Epidermal melanocyte (primary cell): Measurements from ENCODE around the gene OR6Q1.
"Not testable (repeated sequence)": the region's sequence is repeated elsewhere in the genome, so short reads cannot be mapped to it uniquely, and the experiment has no call there.

ENCODE experiments used
- DNase-seq: peaks from one replicate; pipeline ENCODE4 v3.0.0; 2011; ENCODE audit warnings: low spot score; ENCODE audit not compliant: insufficient read length

The OR6Q1 gene, protein sequence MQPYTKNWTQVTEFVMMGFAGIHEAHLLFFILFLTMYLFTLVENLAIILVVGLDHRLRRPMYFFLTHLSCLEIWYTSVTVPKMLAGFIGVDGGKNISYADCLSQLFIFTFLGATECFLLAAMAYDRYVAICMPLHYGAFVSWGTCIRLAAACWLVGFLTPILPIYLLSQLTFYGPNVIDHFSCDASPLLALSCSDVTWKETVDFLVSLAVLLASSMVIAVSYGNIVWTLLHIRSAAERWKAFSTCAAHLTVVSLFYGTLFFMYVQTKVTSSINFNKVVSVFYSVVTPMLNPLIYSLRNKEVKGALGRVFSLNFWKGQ

DNA sequence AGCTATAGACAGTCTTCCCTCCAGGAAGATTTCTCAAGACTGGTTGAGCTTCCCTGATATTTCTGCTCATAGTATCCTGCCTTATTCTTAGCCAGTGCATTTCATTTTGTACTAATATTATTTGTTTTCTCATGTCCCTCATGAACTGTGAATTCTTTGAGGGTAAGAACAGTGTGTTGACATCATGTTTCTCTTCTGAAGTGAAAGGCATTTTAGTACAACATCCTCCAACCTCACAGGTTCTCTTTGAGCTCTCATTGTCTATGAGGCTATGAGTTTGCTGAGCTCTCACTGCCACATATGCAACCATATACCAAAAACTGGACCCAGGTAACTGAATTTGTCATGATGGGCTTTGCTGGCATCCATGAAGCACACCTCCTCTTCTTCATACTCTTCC, at the start of gene OR6Q1:
Gene OR6Q1 (plus strand): TSS at position 301 of the 400 bp plus-strand sequence. CDS start 0 bp downstream, at position 301.
- DNase-seq, result no peak

DNA sequence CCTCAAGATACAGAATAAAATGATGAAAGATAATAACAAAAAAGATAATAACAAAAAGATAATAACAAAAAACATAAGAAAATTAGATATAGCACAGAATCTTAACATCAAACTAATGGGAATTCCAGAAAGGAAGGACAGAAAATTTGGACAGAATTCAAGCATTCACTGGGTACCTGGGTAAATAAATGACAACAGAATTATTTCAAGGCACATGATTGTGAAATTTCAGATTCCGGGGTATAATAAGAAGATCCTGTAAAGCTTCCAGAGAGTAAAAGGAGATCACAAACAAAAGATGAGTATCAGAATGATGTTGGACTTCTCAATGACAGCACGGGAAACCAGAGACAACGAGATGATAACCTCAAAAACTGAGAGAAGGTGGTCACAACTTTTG, 49.2 kb upstream of the OR6Q1 start:
- no peak for DNase-seq

DNA sequence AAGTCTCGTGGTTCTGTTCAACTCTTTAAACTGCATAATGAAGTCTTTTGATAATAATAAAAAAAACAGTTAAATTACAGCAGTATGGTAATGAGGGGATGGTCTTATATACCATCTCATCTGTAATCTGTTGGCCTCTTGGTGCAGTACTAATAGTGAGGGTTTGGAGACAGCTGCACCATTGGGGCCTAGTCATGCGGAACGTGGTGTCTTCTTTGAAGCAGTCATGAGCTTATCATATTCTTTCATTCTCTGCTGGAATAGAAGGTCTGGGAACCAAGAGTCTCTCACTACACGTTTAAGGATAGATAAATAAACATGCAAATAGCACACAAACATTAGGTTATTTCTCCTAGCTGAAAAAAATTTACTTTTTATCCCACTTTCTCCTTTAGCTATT, 48.0 kb upstream of the OR6Q1 start:
- DNase-seq, result no peak

DNA sequence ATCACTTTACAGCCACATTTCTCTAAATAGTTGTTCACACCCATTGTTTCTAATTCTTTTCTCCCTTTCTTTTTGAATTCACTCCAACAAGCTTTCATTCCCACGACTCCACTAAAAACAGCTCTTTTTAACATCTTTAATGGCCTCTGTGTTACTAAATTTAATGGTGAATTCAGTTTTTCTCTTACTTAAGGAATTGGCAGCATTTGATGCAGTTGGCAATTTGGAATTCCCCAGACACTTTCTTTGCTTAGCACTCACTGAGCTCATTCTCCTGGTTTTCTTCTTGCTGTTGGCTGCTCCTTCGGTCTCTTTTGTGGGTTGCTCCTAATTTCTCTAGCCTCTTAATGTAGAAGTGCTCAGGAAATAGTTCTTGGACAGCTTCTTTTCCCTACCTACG, 47.6 kb upstream of the OR6Q1 start:
- DNase-seq, result no peak

DNA sequence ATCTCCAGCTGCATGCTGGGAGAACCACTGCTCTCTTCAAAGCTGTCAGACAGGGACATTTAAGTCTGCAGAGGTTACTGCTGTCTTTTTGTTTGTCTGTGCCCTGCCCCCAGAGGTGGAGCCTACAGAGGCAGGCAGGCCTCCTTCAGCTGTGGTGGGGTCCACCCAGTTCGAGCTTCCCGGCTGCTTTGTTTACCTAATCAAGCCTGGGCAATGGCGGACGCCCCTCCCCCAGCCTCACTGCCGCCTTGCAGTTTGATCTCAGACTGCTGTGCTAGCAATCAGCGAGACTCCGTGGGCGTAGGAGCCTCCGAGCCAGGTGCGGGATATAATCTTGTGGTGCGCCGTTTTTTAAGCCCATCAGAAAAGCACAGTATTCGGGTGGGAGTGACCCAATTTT, 31.2 kb upstream of the OR6Q1 start:
- not testable (repeated sequence) for DNase-seq

DNA sequence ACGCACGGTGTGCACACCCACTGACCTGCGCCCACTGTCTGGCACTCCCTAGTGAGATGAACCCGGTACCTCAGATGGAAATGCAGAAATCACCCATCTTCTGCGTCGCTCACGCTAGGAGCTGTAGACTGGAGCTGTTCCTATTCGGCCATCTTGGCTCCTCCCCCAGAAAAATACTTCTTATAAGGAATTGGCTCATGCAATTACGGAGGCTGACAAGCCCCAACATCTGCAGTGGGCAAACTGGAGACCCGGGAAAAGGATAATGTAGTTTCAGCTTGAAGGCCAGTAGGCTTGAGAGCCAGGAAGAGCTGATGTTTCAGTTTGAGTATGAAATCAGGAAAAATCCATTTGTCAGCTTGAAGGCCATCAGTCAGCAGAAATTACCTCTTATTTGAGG, 30.7 kb upstream of the OR6Q1 start:
- not testable (repeated sequence) for DNase-seq

DNA sequence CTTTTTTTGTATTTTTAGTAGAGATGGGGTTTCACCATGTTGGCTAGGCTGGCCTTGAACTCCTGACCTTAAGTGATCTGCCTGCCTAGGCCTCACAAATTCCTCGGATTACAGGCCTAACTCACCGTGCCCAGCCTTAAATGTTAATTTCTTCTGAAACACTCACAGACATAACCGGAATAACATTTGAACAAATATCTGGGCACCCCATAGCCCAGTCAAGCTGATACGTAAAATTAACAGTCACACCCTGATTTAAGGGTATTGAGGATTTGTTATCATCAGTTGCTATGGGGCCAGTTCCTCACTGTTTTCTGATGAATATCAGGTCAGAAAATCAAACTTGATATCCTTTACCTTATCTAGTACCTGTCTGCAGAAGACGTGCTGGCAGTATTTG, 30.1 kb upstream of the OR6Q1 start:
- no peak for DNase-seq

DNA sequence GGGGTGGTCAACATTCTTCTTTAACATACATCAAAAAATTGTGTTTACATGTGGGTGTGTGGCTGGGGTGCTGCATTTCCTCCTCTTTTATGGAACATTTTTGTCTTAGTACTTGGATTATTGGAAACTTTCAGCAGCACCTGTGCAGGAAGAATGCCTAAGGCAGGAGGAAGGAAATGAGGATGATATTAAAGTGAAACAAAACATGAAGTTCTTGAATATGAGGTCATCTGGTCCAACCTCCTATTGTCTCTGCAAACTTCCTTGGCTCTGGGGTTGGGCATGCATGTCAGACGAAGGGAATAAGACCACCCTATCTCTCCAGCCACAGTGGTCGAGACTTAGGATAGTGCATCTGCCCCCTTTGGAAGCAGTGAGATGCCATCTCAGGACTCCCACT, 27.7 kb upstream of the OR6Q1 start:
- DNase-seq, result no peak

DNA sequence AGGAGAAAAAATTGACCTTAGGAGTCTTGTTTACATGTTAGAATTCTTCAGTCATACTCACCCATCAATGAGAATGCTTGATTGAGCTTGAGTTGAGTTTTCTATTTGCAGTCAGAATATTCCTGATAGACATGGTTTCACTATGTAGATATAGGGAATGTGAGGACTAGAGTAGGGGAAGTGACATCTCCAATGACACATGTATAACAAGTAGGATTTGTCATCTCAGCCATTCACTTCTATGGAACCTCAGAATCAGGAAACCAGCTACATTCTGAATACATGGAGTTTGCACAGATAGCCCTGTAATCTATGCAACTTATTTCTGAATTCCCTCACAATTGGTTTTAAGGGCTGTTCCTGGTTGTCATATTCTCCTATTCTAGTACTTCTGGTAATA, 27.2 kb upstream of the OR6Q1 start:
- no peak for DNase-seq

DNA sequence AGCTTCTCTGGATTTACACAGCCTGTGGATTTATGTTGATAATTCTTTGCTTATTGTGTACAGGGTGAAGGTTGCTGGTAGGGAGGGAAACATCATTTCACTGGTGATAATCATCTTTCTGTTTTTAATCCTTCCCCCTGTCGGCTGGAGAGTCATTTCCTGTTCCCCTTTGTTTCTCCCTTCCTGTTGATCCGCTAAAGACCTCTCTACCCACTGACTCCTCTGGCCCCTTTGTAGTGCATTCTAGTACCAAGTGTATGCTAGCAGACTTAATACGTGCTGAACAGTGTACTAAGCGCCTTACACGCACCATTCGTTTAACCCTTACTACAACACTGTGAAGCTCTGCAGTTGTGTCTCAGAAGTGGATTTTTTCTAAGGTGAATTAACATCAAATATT, 26.1 kb upstream of the OR6Q1 start:
- no peak for DNase-seq

DNA sequence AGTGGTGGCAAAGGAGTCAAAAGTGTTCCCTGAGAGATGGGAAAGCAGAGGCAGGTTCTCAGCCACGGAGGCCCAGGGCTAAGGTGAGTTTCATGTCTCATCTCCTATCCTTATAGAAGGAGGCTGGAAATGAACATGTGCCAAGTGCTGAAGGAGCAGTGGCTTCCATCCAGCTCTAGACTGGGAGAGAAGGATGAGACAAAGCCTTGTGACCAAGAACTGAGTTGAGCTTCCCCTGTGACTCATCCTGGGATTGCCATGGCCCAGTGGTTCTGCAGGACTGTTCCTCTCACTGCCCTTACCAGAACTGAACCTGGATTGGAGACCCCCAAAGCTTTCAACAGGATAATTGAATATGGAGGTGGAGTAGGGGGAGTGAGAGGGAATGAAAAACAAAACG, 23.8 kb upstream of the OR6Q1 start:
- no peak for DNase-seq

DNA sequence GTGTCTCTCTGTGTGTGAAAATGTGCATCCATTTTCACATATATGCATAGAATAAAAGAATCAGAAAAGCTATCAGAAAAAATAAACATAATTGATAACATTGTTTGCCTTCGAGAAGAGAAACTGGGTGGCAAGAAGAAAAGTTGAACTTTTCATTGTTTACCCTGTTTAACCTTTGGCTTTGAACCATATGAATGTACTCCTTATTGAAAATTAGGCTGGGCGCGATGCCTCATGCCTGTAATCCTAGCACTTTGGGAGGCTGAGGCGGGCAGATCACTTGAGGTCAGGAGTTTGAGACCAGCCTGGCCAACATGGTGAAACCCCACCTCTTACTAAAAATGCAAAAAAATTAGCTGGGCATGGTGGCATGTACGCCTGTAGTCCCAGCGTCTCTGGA, 19.0 kb upstream of the OR6Q1 start:
- DNase-seq, result no peak

DNA sequence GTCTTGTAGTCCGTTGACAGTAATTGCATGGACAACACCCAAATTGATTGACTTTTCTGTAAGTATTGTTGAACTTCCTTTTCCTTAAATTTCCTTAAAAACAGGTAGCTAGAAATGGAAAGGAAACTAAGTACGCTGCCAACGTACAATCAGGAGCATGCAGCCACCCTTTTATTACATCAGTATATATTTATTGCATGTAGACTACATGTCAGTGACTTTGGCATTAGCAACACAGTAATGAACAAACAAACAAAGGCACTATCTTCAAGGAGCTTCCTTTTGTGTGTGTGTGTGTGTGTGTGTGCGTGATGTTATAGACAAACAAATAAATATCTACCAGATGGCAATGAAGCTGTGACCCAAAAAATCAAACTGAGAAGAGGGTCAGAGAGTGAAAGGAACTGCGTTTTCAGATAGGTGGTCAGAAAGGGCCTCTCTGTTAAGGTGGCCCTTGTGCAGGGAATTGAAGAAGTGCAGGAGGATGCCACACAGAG, 7.3 kb upstream of the OR6Q1 start, which contains the start of gene OR9Q1:
Gene OR9Q1 (plus strand): TSS at position 447 of the 497 bp plus-strand sequence. CDS start 155,564 bp downstream, outside the sequence.
- no peak for DNase-seq

DNA sequence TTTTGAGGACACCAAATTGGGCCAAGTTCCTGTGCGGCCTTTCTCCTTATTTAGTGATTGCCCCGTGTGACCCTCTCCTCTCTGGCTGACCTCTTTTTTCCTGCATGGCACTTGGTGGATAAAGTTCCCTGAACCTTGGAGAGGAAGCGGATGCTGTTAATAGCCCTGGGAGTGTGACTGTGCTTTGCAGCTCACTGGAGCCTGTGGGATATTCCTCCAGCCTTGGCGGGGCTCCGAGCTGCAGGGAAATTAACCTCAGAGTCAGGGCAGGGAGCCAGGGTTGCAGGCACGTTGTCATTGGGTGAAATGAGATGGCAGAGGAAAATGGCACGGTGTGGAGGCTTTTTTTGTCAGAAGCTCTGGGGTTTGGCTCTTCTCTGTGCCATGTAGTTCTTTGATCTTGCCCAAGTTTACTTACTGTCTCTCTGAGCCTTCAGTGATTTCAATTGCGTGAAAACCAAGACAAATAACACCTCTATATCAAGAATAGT, 6.1 kb upstream of the OR6Q1 start:
- DNase-seq, result no peak

DNA sequence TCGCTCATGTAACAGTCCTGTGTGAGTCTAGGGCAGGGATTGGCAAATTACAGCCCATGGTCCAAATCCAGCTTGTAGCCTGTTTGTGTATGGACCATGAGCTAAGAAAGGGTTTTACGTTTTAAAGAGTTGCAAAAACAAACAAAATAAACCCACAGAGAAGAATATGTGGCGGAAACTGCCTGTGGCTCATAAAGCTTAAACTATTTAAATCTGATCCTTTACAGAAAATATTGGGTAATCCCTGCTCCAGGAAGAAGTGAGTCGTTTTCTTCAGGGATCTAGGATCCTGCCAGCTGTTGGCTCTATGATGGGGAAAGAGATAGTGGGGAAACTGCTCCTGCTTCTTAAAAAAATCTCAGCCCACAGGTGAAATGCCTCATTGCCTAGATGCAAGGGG, 3.4 kb upstream of the OR6Q1 start:
- DNase-seq, result no peak

DNA sequence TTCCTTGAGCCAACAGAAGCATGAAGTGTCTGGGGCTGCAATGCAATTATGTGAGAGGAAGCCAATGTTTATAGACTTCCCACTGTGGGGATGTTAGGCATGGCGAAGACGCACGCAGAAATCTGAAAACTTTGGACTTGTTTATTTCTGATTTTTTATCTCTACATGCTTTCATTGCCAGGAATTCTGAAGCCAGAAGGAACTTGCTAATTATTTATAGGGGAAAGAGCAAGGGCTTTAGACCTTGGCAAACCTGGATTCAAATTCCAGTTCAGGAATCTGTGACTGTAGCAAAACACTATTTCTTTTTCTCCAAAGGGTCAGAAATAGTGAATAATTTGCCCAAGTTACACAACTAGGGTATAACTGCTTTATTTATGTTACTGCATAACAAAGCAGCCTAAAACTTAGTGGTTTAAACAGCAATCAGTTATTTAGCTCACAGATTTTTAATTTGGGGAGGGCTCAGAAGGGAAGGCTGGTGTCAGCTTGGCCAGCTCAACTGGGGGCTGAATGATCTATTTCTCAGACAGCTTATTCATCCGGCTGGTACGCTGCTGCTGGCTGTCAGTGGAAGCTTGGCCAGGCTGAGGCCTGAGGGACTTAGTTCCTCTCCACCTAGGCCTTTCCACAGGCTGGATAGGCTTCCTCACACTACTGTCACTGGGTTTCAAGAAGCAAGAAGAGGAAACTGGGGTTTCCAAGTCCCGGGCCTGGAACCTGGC, 1.9 kb upstream of the OR6Q1 start:
- DNase-seq, result no peak

DNA sequence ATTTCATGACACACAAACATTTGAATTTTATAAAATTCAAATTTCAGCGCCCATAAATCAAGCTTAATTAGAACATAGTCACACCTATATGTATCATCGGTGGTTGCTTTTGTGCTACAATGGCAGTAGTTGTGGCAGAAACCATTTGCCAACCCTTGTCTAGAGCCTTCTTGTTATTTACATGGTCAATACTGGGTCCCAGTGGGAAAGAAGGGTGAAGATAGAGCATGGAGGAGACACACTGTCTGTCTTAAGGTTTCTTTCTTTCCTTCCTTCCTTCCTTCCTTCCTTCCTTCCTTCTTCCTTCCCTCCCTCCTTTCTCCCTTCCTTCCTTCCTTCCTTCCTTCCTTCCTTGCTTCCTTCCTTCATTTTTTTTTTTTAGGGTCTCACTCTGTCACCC, 3.7 kb downstream of the OR6Q1 start:
- DNase-seq, result no peak

DNA sequence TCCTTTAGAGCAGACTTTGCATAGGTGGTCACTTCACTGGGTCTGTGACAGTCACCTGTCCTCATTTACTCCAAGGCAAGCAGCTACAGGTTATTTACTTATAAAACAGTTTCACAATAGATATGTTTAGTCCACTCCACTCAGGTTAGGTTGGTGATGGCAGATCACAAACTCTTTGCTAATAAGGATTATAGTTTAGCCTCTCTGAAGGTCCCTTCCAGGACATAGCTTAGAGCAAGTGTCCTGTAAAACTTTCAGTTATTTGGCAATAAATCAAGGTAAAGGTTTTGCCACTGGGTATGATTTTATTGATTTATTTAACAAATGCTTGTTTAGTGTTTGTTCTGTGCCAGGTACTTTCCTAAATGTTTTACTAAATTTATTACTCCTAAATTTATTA, 8.8 kb downstream of the OR6Q1 start:
- no peak for DNase-seq

DNA sequence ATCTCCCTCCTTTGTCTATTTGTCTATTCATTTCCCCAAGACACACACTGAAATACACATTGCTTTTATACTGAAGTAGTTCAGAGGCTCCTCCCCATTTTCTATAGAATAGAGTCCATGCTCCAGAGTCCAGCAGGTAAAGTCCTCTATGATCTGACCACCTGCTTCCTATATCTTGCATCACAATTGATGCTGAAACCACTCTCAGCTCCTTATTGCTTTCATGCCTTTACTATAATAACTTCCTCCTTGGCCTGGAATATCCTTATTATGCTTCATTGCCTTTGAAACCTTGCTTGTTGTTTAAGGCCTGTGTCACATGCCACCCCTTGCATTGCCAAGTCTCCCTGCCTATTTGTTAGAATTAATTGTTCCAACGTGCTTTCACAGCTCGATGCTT, 12.6 kb downstream of the OR6Q1 start:
- no peak for DNase-seq

DNA sequence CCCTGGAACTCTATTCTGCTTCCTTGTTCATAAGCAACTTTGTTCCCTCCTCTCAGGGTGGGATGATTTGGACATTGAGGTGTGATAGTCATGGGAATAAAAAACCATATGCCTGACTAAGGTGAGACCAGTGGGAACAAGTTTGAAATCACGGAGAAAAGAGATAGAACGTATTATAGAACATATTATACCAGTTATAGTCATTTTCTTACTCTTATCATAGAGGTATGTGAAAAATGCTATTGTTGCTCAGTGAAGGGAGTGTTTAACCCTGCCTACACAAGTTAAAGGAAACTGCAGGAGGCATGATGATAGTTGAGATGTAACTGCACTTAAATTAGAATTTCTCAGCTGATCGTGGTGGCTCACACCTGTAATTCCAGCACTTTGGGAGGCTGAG, 15.5 kb downstream of the OR6Q1 start:
- no peak for DNase-seq

DNA sequence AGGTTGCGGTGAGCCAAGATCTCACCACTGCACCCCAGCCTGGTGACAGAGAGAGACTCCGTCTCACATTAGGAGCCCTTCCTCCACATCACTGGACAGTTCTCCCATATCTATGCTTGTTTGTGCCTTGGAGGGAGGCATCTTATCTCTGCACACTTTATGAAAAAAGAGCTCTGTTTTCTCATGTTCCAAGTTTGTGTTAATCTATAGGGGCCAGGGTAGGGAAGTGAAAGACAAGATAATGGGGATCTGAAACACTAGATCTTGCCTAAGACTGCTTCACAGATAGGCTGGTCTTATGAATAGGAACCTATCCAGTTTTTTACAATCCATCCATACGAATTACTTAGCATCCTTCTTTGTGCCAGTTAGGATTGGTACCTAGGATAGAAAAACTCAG, 17.1 kb downstream of the OR6Q1 start:
- no peak for DNase-seq

DNA sequence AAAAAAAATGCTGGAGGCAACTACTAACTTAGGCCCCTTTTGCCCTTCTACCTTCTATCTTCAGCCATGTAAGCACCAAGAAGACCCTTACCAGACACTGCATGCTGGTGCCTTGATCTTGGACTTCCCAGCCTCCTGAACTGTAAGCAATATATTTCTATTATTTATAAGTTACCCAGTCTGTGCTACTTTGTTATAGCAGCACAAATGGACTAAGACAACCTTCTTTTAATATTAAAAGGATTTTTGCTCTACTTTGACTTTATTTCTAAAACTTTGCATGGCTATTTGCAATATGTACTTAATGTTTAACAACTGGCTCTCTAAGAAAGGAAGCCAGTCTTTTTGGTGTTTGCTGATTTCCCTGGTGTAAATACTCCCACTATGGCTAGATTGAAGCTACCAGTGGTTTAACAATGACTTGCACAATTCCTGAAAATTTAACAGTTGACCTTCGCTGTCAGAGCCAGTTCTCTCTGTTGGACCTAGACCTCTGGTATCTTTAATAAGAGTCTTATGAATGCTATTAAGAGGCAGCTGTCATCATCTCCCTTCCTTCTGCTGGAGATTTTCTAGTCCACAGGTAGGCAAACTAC, 25.2 kb downstream of the OR6Q1 start:
- no peak for DNase-seq
